Measurements from ENCODE around the gene ABCA7. TPM values are rescaled to one million over a fixed set of nuclear protein-coding genes. Genes with fewer than 3 reads are reported as not detected.

ABCA7 gene
- total and polyA plus RNA-seq, 2 donors: 1.9 to 5.9 TPM

- Histone ChIP-seq H3K27ac (ENCODE audit: low read depth) (no peak overlapping the region), H3K4me1 (ENCODE audit: insufficient read depth) (no peaks in the 10 kb centered on the region), H3K4me3 (ENCODE audit: low read depth, low read length) (no peak overlapping the region), H3K36me3 (ENCODE audit: insufficient read depth) (no peaks in the 10 kb centered on the region)
- WGBS: 93% methylated on average over 28 of the region's 28 CpGs
- DNase-seq (ENCODE audit: extremely low spot score): no peak
Measured at GRCh38 chr19:1054102-1055027, 14.5 kb downstream of the ABCA7 start.

- no peak overlapping the region for H3K4me3 ChIP-seq (ENCODE audit: low read depth, low read length)
- WGBS: 97% methylated on average over 14 of the region's 14 CpGs
- no peaks in the 10 kb centered on the region for H3K4me1 ChIP-seq (ENCODE audit: insufficient read depth)
- no peaks in the 10 kb centered on the region for H3K36me3 ChIP-seq (ENCODE audit: insufficient read depth)
- no peak for DNase-seq (ENCODE audit: extremely low spot score)
- no peak overlapping the region for H3K27ac ChIP-seq (ENCODE audit: low read depth)
Measured at GRCh38 chr19:1055028-1055425, 15.1 kb downstream of the ABCA7 start.

- H3K4me1 ChIP-seq (ENCODE audit: insufficient read depth): no peaks in the 10 kb centered on the region
- no peaks in the 10 kb centered on the region for H3K36me3 ChIP-seq (ENCODE audit: insufficient read depth)
- DNase-seq (ENCODE audit: extremely low spot score): no peak
- H3K4me3 ChIP-seq (ENCODE audit: low read depth, low read length): no peak overlapping the region
- 96% methylated on average over 20 of the region's 20 CpGs for WGBS
- H3K27ac ChIP-seq (ENCODE audit: low read depth): no peak overlapping the region
Measured at GRCh38 chr19:1055886-1056620, 16.1 kb downstream of the ABCA7 start.

- no peaks in the 10 kb centered on the region for H3K36me3 ChIP-seq (ENCODE audit: insufficient read depth)
- WGBS: 50% methylated on average over 3 of the region's 3 CpGs
- no peak overlapping the region for H3K27ac ChIP-seq (ENCODE audit: low read depth)
- no peak for DNase-seq (ENCODE audit: extremely low spot score)
- H3K4me1 ChIP-seq (ENCODE audit: insufficient read depth): no peaks in the 10 kb centered on the region
- no peak overlapping the region for H3K4me3 ChIP-seq (ENCODE audit: low read depth, low read length)
Measured at GRCh38 chr19:1057176-1057855, 17.4 kb downstream of the ABCA7 start.

GRCh38 chr19:1058112-1058511 lies 18.2 kb downstream of the ABCA7 start:
- Histone ChIP-seq H3K4me3 (ENCODE audit: low read depth, low read length) (no peak overlapping the region), H3K4me1 (ENCODE audit: insufficient read depth) (no peaks in the 10 kb centered on the region), H3K27ac (ENCODE audit: low read depth) (no peak overlapping the region), H3K36me3 (ENCODE audit: insufficient read depth) (no peaks in the 10 kb centered on the region)
- no peak for DNase-seq (ENCODE audit: extremely low spot score)
- 95% methylated on average over 5 of the region's 5 CpGs for WGBS

- no peak overlapping the region for H3K4me3 ChIP-seq (ENCODE audit: low read depth, low read length)
- H3K27ac ChIP-seq (ENCODE audit: low read depth): no peak overlapping the region
- no peak for DNase-seq (ENCODE audit: extremely low spot score)
- H3K4me1 ChIP-seq (ENCODE audit: insufficient read depth): no peaks in the 10 kb centered on the region
- WGBS: 83% methylated on average over 5 of the region's 5 CpGs
- no peaks in the 10 kb centered on the region for H3K36me3 ChIP-seq (ENCODE audit: insufficient read depth)
Measured at GRCh38 chr19:1060689-1061088, 20.8 kb downstream of the ABCA7 start.

GRCh38 chr19:1061987-1062386 lies 22.1 kb downstream of the ABCA7 start:
- no peaks in the 10 kb centered on the region for H3K4me1 ChIP-seq (ENCODE audit: insufficient read depth)
- WGBS: 84% methylated on average over 20 of the region's 20 CpGs
- H3K36me3 ChIP-seq (ENCODE audit: insufficient read depth): no peaks in the 10 kb centered on the region
- DNase-seq (ENCODE audit: extremely low spot score): no peak
- H3K27ac ChIP-seq (ENCODE audit: low read depth): no peak overlapping the region
- no peak overlapping the region for H3K4me3 ChIP-seq (ENCODE audit: low read depth, low read length)

GRCh38 chr19:1062387-1063029 lies 22.6 kb downstream of the ABCA7 start:
- Histone ChIP-seq H3K4me1 (ENCODE audit: insufficient read depth) (peaks cover 2% of the 10 kb centered on the region), H3K27ac (ENCODE audit: low read depth) (no peak overlapping the region), H3K4me3 (ENCODE audit: low read depth, low read length) (no peak overlapping the region), H3K36me3 (ENCODE audit: insufficient read depth) (no peaks in the 10 kb centered on the region)
- WGBS: 78% methylated on average over 17 of the region's 17 CpGs
- no peak for DNase-seq (ENCODE audit: extremely low spot score)

GRCh38 chr19:1063030-1063908 lies 23.4 kb downstream of the ABCA7 start:
- peaks cover 2% of the 10 kb centered on the region for H3K4me1 ChIP-seq (ENCODE audit: insufficient read depth)
- no peaks in the 10 kb centered on the region for H3K36me3 ChIP-seq (ENCODE audit: insufficient read depth)
- DNase-seq (ENCODE audit: extremely low spot score): no peak
- no peak overlapping the region for H3K4me3 ChIP-seq (ENCODE audit: low read depth, low read length)
- WGBS: 81% methylated on average over 37 of the region's 37 CpGs
- no peak overlapping the region for H3K27ac ChIP-seq (ENCODE audit: low read depth)

GRCh38 chr19:1063909-1064660 lies 24.2 kb downstream of the ABCA7 start:
- Histone ChIP-seq H3K4me3 (ENCODE audit: low read depth, low read length) (no peak overlapping the region), H3K4me1 (ENCODE audit: insufficient read depth) (peaks cover 2% of the 10 kb centered on the region), H3K27ac (ENCODE audit: low read depth) (no peak overlapping the region), H3K36me3 (ENCODE audit: insufficient read depth) (no peaks in the 10 kb centered on the region)
- 76% methylated on average over 37 of the region's 37 CpGs for WGBS
- no peak for DNase-seq (ENCODE audit: extremely low spot score)

- DNase-seq (ENCODE audit: extremely low spot score): no peak
- no peaks in the 10 kb centered on the region for H3K36me3 ChIP-seq (ENCODE audit: insufficient read depth)
- 10% methylated on average over 60 of the region's 60 CpGs for WGBS
- H3K27ac ChIP-seq (ENCODE audit: low read depth): no peak overlapping the region
- peaks cover 2% of the 10 kb centered on the region for H3K4me1 ChIP-seq (ENCODE audit: insufficient read depth)
- H3K4me3 ChIP-seq (ENCODE audit: low read depth, low read length): no peak overlapping the region
Measured at GRCh38 chr19:1064661-1065605, 25.0 kb downstream of the ABCA7 start.
